ENCODE results near the gene CREM.

The CREM gene

DNA sequence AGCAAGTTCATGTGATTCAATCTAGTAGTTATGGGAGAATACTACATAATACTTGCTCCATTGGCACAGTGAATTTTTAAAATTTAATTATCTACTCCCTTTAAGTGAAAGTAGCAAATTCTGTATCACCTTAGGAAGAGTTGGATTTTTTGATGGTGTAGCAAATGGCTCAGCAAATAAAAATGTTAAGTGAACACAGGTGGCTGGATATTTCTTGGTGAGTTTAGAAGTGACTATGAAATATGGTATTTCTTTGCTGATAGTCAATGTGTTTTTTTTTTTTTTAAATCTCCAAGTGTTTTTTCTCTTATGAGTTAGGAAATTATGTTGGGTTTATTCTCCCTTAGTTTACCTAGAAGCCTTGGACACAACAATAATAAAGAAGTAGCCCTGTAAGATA, 67.8 kb downstream of the CREM start:
- Mint-ChIP-seq H3K9me3 (no peaks in the 10 kb centered on the region), H3K27ac (peak overlapping the region; percentile 99), H3K36me3 (ENCODE audit: low read depth) (peaks cover 18% of the 10 kb centered on the region), H3K4me3 (peak overlapping the region; percentile 87), H3K27me3 (no peaks in the 10 kb centered on the region), H3K4me1 (peaks cover 46% of the 10 kb centered on the region)
- ATAC-seq (no peak), DNase-seq (no peak)

DNA sequence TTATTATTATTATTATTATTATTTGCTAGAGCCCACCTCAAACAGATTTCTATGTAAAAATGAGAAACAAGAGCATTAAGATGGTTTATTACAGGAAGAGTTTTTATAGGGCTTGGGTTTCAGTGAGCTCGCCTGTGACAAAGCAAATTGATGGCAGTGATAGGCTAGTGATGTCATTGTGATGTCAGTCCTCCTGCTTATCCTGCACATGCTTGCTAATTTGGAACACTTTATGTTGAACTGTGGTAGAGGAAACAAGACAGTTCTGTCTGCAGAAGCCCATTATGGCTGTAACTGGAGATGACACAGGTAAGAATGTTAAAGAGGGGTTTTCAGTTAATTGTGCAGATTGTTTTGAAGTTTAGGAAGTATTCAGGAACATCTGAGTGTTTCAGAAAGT, 68.3 kb downstream of the CREM start:
- no peaks in the 10 kb centered on the region for H3K27me3 Mint-ChIP-seq
- H3K9me3 Mint-ChIP-seq: no peaks in the 10 kb centered on the region
- H3K4me1 Mint-ChIP-seq: peaks cover 46% of the 10 kb centered on the region
- H3K27ac Mint-ChIP-seq: peak overlapping the region; percentile 99
- H3K36me3 Mint-ChIP-seq (ENCODE audit: low read depth): peaks cover 18% of the 10 kb centered on the region
- H3K4me3 Mint-ChIP-seq: peak overlapping the region; percentile 87
- ATAC-seq: peak; percentile 16
- DNase-seq: no peak

DNA sequence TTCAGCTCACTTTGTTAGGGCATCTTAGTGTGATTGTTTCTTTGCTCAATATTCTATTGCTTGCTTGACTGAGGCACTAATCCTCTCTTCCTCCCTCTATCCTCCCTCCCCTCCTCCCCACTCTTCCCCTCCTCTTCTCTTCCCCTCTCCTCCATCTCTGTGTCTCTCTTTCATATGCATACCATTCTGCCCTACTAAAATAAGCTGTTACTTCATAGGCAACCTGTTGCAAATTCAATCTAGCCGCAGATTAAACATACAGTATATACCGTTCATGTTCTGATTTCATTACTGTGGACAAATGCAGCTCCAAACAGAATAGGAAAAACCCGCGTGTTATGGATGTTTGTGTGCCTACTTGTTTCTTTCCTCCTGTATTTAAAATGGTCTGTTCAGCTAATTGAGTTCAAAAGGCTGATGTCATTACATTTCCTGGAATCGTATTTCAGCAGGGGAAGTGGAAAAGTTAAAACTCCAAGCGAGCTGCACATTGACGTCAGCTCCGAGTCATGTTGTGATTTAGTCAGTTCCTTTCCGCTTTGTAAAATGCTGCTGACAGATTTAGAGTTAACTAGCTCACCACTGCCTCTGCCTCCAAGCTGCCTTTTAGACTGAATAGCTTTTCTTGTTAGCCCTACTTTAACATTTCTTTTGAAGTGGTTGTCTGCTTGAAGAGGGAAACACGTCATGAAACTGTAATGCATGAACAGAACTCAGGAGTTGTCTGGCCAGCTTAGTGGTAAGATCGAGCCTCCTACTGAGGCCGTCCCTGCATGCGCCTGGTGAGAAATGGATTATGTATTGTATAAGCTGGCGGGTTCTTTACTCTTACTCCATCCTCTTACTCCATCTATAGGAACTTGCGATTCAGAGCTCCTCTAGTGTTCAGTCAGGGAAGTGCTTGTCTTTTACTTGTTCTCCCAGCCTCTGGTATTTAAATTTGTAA, 69.0 kb downstream of the CREM start:
- Mint-ChIP-seq H3K36me3 (ENCODE audit: low read depth) (peaks cover 23% of the 10 kb centered on the region), H3K4me1 (peaks cover 52% of the 10 kb centered on the region), H3K27ac (peak overlapping the region; percentile 99), H3K9me3 (no peaks in the 10 kb centered on the region), H3K4me3 (peak overlapping the region; percentile 87), H3K27me3 (no peaks in the 10 kb centered on the region)
- ATAC-seq (peak; percentile 96), DNase-seq (peak; percentile 73)

DNA sequence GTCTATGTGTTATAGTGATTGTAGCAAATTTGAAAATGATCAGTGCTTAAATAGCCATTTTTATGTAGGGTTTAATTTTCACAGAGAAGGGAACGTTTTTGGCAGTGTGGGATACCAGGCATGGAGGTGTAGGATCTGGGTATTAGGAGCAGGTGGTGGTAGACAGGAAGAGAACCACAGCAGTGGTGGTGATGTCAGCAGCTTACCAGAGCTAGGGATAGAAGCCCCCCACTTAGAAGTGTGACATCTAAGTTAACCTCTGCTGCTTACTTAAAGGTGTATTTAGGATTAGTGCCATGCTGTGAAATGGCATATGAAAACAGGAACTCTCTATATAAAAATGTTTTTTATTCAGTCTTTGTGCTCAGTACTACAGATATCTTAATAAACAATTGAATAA, 73.8 kb downstream of the CREM start:
- no peak overlapping the region for H3K4me3 Mint-ChIP-seq
- H3K4me1 Mint-ChIP-seq: peaks cover 58% of the 10 kb centered on the region
- ATAC-seq (no peak), DNase-seq (no peak)
- H3K36me3 Mint-ChIP-seq (ENCODE audit: low read depth): peaks cover 36% of the 10 kb centered on the region
- H3K9me3 Mint-ChIP-seq: no peaks in the 10 kb centered on the region
- no peaks in the 10 kb centered on the region for H3K27me3 Mint-ChIP-seq
- H3K27ac Mint-ChIP-seq: no peak overlapping the region

DNA sequence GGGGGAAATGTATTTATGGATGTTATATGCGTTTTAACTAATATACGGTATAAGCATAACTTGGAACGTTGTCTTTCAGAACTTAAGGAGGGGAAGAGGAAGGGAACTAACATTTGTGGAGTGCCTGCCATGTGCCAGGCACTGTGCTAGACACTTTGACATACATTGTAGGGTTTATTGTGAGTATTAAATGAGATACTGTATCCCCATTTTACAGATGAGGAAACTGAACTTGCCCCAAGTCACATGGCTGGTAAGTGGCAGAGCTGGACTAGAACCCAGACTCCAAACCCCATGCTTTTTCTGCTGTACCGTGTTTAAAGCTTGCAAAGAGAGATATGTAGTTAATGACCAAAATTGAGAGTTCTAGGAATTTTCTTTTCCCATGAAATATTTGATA, 74.6 kb downstream of the CREM start:
- no peak for ATAC-seq
- Mint-ChIP-seq H3K27ac (peak overlapping the region; percentile 43), H3K9me3 (no peaks in the 10 kb centered on the region), H3K4me1 (peaks cover 50% of the 10 kb centered on the region), H3K4me3 (no peak overlapping the region), H3K27me3 (no peaks in the 10 kb centered on the region), H3K36me3 (ENCODE audit: low read depth) (peaks cover 33% of the 10 kb centered on the region)
- no peak for DNase-seq

DNA sequence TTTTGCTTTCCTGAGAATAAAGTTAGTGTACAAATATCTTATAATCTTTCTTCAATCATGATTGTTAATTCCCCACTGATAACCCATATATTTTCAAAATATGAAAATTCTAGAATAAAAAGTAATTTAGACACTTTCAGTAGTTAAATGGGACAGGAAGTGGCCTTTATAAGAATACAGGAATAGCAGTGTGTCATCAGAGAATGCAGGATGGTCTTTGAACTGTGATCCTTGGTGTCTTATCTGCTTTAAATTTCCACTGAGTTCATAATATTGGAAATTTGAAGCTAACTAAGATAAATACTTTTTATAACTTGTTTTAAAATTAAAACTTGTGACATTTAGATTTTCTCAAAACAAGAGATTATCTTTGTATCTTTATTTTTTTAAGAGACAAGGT, 75.4 kb downstream of the CREM start:
- H3K9me3 Mint-ChIP-seq: no peaks in the 10 kb centered on the region
- H3K36me3 Mint-ChIP-seq (ENCODE audit: low read depth): peaks cover 39% of the 10 kb centered on the region
- peaks cover 47% of the 10 kb centered on the region for H3K4me1 Mint-ChIP-seq
- H3K27ac Mint-ChIP-seq: peak overlapping the region; percentile 43
- ATAC-seq (no peak), DNase-seq (no peak)
- no peaks in the 10 kb centered on the region for H3K27me3 Mint-ChIP-seq
- no peak overlapping the region for H3K4me3 Mint-ChIP-seq

DNA sequence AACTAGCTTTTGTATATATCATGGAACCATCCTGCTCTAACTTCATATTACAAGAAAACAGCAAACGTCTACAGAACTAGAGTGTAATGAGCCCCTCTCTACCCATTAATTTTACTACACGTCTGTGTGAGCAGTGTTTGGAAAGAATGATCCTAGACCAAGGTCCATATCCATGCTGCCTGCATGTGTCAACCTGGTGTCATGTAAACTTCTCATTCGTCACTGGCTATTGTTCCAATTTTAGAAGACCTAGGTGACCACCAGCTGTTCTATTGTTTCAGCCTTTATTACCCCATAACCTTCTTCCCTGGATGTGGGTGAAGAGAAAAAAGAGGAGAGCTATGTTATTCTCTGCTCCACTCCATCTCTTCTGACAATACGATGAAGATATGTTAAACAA, 77.1 kb downstream of the CREM start:
- Mint-ChIP-seq H3K27ac (no peak overlapping the region), H3K4me3 (no peak overlapping the region), H3K4me1 (peaks cover 47% of the 10 kb centered on the region), H3K27me3 (no peaks in the 10 kb centered on the region), H3K36me3 (ENCODE audit: low read depth) (peaks cover 40% of the 10 kb centered on the region), H3K9me3 (no peaks in the 10 kb centered on the region)
- ATAC-seq: no peak
- DNase-seq: no peak

DNA sequence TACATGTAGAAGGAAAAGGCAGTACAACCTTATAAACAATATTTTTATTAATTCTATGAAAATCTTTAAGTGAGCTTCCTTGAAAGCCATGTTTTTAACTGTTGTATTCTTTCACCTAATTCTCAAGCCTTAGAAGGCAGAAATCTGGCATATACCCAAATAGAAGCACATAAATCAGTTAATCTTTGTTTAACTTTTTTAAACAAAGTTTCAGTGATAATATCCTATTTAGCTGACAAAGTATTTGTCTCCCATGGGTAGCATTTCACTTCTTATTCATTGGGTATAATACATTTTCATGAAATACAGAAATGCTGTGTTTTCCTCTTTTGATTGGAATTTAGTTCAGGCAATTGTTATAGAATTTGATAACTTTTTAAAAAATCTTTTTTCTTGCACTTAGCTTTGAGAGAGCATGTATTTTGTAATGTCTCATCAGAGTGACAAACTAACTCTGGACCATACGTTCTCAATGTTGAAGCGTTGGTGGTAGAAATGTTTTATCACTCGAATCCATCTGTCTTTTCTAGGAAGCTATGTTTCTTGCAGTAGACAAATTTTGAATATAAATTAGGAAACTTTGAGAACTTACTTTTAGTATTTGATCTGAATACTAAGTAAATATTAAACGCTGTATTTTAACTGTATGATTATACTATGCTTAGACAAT, 78.1 kb downstream of the CREM start:
- Mint-ChIP-seq H3K4me3 (no peak overlapping the region), H3K4me1 (peaks cover 53% of the 10 kb centered on the region), H3K27me3 (no peaks in the 10 kb centered on the region), H3K9me3 (no peaks in the 10 kb centered on the region), H3K27ac (no peak overlapping the region), H3K36me3 (ENCODE audit: low read depth) (peaks cover 49% of the 10 kb centered on the region)
- ATAC-seq: no peak
- DNase-seq: no peak

DNA sequence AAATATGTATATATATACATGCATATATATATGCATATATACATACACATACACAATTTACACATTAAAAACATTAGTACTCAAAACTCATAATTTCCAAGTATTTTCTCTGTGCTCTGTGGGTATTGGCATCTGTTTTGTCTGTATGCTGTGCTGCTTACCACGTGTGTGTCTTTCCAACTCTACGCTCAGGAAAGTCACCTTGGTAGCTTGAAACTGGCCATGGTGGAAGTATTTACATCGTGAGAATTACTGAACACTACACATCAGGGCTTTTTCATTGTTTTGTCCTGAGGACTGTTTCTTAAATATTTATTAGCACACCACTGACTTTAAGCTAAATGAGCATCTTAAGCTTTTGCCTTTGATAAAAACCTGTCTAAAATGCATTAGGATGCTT, 79.6 kb downstream of the CREM start:
- no peak overlapping the region for H3K27ac Mint-ChIP-seq
- H3K4me1 Mint-ChIP-seq: peaks cover 41% of the 10 kb centered on the region
- H3K27me3 Mint-ChIP-seq: no peaks in the 10 kb centered on the region
- ATAC-seq: no peak
- no peaks in the 10 kb centered on the region for H3K9me3 Mint-ChIP-seq
- H3K4me3 Mint-ChIP-seq: no peak overlapping the region
- H3K36me3 Mint-ChIP-seq (ENCODE audit: low read depth): peaks cover 54% of the 10 kb centered on the region
- DNase-seq: no peak

DNA sequence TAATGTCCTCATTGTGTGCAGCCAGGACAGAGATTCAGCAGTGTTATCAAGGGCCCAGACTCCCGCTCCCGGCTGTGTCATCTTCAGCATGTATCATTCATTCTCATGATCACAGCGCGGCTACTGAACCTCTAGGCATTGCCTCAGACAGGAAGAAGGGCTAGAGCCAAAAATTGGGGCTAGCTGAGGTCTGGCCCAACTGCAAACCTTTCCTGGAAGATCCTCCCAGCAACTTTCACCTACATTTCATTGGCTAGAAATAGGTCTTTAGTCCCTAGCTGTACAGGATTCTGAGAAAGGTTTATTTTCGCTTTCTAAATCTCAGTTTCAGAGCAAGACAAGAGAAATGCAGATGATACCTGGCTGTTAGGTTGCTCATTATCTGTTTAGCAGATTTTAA, 81.9 kb downstream of the CREM start:
- Mint-ChIP-seq H3K4me1 (peaks cover 25% of the 10 kb centered on the region), H3K9me3 (no peaks in the 10 kb centered on the region), H3K27me3 (no peaks in the 10 kb centered on the region), H3K27ac (peak overlapping the region; percentile 66), H3K4me3 (no peak overlapping the region), H3K36me3 (ENCODE audit: low read depth) (peaks cover 48% of the 10 kb centered on the region)
- peak; percentile 85 for ATAC-seq
- no peak for DNase-seq

DNA sequence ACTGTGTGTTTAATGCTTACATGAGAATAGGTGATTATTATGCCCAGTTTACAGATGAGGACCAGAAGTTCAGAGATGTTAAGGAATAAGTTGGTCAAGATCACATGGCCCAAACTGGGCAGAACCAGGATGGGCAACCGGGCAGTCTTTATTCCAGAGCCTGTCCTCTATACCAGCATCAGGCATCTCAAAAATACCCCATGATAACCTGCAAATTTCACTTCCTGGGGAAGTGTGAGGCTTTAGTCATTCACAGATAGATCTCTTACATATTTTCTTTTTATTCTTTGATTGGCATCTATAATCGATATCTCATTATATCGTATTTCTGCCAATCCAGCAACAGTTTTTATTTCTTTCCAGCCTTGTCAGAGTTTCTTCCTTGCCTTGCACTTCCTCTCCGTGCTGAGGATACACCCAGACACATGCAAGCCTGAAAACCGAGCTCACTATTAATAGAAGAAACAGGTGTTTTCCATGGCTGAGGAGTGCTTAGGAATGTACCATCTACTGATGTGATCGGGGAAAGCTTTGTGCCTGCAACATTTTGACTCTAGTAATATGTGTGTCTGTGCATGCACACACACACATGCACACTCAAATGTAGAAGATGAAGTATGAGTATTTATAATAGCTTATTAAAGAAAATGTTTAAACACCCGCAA, 82.4 kb downstream of the CREM start:
- DNase-seq (no peak), ATAC-seq (no peak)
- Mint-ChIP-seq H3K9me3 (no peaks in the 10 kb centered on the region), H3K27me3 (no peaks in the 10 kb centered on the region), H3K4me1 (peaks cover 22% of the 10 kb centered on the region), H3K27ac (peak overlapping the region; percentile 66), H3K36me3 (ENCODE audit: low read depth) (peaks cover 44% of the 10 kb centered on the region), H3K4me3 (no peak overlapping the region)

DNA sequence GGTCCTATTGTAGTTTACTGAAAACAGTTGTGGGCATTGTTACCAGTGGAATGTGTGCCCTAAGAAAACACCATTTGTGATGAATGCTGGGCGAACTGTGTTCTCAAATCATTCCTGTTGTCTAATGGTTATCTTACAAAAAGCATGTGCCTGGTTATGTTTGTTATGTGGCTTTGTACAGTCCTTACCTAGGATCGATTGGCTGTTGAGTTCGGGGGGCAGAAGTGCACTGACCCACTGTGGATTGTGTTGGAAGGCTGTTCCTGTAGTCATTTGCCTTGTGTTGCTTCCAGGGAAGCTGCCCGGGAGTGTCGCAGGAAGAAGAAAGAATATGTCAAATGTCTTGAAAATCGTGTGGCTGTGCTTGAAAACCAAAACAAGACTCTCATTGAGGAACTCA, 84.3 kb downstream of the CREM start:
- DNase-seq (no peak), ATAC-seq (no peak)
- no peaks in the 10 kb centered on the region for H3K27me3 Mint-ChIP-seq
- H3K4me3 Mint-ChIP-seq: no peak overlapping the region
- H3K4me1 Mint-ChIP-seq: peaks cover 27% of the 10 kb centered on the region
- no peak overlapping the region for H3K27ac Mint-ChIP-seq
- peaks cover 42% of the 10 kb centered on the region for H3K36me3 Mint-ChIP-seq (ENCODE audit: low read depth)
- H3K9me3 Mint-ChIP-seq: no peaks in the 10 kb centered on the region

DNA sequence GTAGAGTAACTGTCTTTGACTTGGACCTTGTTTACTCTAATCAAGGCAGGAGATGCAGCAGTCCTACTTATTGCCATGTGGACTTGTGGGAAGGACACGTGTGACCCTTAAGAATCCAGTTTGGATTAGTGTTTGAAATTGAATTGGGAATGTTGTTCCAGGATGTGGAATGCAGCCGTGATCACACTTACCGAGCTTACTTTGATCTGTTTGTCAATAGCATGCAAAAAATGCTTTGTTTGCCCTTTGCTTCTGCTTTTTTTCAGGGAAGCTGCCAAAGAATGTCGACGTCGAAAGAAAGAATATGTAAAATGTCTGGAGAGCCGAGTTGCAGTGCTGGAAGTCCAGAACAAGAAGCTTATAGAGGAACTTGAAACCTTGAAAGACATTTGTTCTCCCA, 84.7 kb downstream of the CREM start:
- H3K9me3 Mint-ChIP-seq: no peaks in the 10 kb centered on the region
- H3K36me3 Mint-ChIP-seq (ENCODE audit: low read depth): peaks cover 39% of the 10 kb centered on the region
- ATAC-seq: no peak
- no peaks in the 10 kb centered on the region for H3K27me3 Mint-ChIP-seq
- DNase-seq: no peak
- no peak overlapping the region for H3K4me3 Mint-ChIP-seq
- H3K27ac Mint-ChIP-seq: no peak overlapping the region
- H3K4me1 Mint-ChIP-seq: peaks cover 31% of the 10 kb centered on the region

DNA sequence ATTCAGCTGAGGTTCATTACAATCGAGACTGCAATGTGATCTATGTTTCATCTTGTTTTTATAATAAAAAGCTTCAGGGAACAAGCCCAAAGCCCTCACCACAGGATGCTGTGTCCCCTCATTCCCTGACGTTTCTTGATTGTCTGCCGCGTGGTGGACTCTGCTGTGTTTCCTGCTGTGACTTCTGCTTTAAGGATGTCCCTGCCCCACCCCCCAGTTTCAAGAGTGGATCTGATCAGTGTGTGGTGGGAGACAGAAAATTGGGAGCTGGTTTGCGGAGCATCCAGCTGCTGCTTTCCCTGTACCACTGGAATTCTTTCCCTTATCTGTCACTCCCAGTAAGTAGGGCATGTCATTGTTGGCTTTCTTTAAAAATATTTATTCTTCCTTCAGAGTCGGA, 86.2 kb downstream of the CREM start:
- H3K27ac Mint-ChIP-seq: no peak overlapping the region

DNA sequence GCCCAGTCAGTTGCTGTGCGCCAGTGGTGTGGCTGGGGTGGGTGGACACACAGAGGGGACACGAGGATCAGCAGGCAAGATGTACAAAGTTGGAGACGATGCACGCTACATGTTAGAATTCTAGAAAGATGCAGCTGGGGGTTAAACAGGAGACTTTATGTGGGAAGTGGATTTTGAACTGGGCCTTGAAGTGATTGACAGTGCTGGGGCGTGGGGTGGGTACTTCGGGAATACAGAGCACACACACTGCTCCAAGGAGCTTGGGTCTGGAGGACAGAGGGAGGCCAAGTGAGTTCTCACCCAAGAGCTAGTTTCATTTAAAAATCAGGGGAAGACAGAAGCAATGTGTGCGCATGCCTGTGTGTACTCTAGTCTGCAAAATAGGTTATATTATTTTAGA, 87.1 kb downstream of the CREM start:
- Mint-ChIP-seq H3K9me3 (no peaks in the 10 kb centered on the region), H3K27me3 (no peaks in the 10 kb centered on the region), H3K4me1 (peaks cover 42% of the 10 kb centered on the region), H3K4me3 (no peak overlapping the region), H3K27ac (no peak overlapping the region), H3K36me3 (ENCODE audit: low read depth) (peaks cover 28% of the 10 kb centered on the region)
- no peak for DNase-seq
- no peak for ATAC-seq

More for the DNA sequence above, 86.2 kb downstream of the CREM start:
- H3K36me3 Mint-ChIP-seq (ENCODE audit: low read depth): peaks cover 32% of the 10 kb centered on the region
- ATAC-seq (no peak), DNase-seq (no peak)
- peaks cover 42% of the 10 kb centered on the region for H3K4me1 Mint-ChIP-seq
- no peak overlapping the region for H3K4me3 Mint-ChIP-seq
- no peaks in the 10 kb centered on the region for H3K9me3 Mint-ChIP-seq
- H3K27me3 Mint-ChIP-seq: no peaks in the 10 kb centered on the region
